GM19023 (cell line): ENCODE measurements around the gene GAST.

Source experiments
- ATAC-seq: cut with Tn5 transposase; IDR thresholded peaks from one replicate; pipeline ENCODE4 v1.9.1; 2021; ENCODE audit warnings: mild to moderate bottlenecking, moderate library complexity; ENCODE audit not compliant: unreplicated experiment

Gene GAST

DNA sequence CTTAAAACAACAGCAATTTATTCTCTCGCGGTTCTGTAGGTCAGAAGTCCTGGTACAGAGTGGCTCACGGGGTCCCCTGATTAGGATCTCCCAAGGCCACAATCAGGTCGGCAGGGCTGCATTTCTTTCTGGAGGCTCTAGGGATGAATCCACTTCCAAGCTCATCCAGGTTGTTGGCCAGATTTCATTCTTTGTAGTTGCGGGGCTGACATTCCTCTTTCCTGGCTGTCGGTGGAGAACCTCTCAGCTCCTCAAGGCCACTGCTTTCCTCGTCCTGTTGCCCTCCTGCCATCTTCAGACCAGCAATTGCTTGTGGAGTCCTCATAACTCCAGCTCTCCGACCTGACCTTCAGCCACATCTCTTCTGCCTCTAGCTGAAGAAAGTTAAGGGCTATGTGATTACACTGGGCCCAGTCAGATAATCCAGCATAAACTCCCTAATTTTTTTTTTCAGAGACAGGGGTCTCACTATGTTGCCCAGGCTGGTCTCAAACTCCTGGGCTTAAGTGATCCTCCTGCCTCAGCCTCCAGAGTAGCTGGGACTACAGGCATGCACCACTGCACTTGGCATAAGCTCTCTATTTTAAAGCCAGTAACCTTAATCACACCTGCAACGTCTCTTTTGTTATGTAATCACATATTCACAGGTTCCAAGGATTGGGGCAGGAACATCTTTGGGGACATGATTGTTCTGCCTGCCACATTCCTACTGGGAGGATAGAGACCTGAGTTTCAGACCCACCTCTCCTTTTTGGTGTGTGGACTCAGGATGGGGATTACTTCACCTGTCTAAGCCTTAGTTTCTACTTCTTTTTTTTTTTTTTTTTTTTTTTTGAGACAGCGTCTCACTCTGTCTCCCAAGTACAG, 4.1 kb upstream of the GAST start:
- no peak for ATAC-seq

DNA sequence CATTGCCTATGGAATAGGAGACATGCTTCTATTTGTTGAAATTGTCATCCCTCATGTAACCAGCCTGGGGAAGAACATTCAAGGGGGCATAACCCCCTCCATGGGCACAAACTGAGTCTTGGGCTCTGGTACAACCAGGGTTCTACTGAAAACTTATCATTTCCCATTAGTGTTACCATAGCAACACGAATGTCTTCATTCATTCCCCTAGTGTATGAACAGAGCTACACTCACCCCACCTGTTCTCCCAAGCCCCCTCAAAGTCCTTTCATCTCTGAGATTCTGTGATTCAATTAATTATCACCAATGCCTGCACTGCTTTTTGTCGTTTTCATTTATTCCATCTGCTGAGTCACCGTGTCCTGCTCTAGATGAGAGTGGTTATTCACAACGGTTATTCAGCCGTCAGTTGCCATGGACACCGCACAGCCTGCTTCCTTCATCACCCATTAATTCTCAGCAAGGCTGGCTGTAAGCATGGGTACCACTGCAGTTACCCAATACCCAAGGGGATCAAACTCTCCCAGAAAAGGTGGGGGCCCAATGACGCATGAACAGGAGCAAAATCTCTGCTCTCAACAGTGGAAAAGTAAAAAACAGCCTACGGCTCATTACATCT, 1.6 kb upstream of the GAST start:
- ATAC-seq: no peak

DNA sequence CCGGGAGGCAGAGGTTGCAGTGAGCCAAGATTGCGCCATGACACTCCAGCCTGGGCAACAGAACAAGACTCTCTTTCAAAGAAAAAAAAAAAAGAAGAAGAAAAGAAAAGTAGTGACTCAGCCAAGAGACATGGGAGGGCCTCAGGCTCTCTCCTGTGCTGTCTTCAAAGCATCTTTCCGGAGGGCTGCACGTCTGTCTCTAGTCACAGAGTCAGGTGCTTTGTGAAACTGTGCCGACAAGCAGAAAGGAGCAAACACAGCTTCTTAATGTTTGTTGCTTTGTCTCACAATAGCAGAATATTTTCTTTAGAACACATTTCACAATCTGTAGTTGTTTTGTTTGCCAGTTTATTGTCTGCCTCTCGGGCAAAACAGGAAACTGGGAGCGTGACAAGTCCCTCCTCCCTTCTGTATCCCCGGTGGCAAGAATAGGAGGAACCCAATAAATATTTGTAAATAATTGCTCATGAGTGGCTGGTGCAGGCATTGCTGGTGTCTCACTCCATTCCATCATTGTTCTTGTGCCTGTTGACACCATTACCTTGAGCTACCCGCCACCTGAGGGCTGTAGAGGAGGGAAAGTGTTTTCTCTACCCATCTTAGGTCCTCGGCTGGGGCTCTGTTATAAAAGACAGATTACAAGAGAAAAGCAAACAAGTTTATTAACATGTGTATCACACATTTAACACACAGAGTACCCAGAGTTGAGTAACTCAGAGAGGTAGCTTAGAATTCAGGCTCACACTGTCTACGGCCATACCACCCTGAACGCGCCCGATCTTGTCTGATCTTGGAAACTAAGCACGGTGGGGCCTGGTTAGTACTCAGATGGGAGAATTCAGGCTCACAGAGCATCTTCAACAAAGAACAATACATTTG, 5.5 kb downstream of the GAST start:
- no peak for ATAC-seq

DNA sequence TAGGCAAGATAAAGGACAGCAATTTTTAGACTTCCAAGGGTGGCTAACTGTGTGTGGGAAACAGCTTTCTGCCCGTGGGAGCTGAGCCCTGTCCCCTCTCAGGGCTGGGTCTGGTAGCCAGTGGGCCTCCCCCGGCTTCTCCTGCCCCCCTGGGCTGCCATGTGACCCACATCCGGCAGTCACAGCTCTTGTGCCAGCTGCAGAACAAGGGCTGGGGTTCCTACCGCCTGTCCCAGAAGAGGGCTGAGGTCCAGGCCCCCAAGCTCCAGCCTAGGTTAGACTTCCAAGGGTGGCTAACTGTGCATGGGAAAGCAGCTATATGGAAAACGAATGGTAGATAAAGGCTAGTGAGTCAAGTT, 6.1 kb downstream of the GAST start:
- no peak for ATAC-seq

DNA sequence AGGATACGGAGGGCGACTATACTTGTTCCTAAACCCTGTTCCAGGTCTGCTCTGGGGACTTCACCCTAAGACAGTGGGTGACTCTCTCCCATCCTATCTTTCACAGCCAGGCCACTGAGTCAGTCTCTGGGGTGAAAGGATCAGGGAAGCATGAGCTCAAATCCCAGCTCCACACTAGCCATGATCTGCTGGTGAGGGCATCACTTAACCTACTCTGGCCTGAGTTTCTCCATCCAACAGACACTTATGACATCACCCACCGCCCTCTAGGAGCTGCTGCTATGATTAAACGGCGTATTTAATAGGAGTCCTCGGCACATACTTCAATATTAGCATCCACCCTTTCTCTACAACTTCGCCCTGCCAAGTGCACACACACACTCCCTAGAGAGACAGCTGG, 10.1 kb downstream of the GAST start:
- no peak for ATAC-seq

DNA sequence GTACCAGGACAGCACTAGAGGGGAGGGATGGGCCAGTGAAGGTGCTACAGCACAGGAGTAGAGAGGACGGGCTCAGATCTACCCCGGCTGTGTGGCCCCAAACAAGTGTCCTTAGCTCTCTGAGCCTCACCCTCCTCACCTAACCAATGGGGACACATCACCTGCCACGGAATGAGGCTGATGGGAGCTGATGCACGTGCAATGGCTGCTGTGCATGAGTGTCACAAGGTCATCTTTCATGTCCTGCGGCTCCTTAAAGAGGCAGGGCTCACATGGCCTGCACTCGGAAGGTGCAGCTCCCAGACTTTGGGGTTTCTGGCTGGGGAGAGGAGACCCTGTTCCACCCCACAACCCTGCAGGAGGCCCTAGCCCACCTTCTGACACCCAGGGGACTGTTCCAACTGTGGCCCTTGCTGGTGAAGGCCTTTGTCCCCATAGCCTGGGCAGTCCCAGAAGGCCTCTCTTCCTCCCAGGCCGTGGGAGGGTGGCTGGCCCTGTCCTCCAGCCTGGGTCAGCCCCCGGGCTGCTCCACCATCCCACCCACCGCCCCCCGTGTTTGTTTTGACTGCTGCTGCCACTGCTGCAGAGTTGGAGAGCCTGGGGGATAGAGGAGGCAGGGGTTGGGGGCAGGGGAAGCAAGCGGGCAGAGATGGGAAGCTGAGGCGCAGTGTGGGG, 11.8 kb downstream of the GAST start:
- no peak for ATAC-seq

DNA sequence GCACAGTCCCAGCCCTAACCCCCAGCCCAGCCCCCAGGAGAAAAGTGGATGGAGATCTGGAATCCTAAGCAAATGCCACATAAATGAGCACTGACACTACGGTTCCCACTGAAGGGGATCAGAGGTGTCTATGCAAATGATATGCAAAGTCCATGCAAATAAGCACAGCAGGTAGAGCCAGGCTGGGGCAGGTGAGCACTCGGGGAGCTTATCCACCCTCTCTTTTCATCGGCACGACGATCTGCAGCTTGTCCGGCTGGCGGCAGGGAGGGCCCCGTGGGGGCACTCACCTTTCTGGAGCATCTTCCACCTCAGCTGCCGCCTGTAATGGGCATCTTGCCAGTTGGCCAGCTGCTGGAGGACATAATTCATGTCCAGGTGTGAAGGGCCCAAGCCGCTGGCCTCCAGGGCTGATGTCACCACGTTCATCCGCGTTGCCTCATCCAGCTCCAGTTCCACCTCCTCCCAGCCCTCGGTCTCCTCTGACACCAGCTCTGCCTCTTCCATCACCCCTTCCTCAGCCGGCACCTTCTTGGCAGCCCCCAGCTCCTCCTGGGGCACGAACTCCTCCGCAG, 12.4 kb downstream of the GAST start:
- ATAC-seq: no peak

DNA sequence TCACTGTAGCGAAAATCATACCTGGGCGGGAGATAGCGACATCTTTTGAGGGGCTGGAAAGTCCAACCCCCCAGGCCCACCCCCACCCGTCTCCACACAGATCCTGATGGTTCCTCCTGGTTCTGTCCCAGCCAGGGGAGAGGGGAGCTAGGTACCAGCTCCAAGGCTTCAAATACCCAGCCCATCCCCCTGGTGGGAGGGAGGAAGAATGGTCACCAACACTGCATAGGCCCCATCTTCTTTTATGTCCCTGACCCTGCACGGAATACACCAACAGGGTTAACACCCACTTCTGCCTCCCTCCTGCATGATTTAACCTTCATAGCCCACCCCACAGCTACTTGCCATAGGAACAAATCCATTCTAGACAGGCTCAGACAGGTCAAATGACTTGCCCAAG, 13.0 kb downstream of the GAST start:
- no peak for ATAC-seq

DNA sequence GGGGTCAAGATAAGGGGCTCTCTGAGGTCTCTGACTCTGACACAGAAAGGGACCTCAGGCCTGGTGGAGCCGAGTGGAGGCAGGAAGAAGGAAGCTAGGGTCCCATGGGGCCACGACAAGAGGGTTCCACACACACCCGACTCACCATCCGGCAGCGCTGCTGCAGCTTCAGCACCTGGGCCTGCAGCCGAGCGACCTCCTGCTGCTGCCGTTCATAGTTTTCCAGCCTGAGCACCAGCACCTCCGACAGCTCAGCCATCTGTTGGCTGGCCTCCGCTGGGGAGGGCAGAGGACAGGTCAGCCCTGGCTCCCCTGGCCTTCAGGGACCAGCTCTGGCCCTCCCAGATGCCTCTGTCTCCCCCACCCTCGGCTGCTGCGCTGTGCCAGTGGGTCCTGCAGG, 15.9 kb downstream of the GAST start:
- ATAC-seq: no peak

DNA sequence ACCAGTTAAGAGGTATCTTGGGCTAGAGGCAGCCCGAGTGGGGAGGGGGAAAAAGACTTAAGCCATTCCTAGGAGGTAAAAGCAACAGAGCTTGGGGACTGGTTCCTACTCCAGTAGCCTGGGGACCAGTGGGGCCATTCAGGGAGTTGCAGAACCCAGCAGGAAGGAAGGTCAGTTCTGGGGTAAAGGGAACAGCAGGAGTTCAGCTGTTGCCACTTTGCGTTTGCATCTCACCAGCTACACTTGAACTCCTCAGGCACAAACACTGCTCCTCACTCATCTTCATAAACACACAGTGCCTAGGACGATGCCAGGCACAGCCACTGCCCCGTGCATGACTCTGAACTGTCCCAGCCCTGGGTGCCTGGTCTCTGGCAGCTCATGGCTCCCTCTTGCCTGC, 18.3 kb downstream of the GAST start:
- no peak for ATAC-seq

DNA sequence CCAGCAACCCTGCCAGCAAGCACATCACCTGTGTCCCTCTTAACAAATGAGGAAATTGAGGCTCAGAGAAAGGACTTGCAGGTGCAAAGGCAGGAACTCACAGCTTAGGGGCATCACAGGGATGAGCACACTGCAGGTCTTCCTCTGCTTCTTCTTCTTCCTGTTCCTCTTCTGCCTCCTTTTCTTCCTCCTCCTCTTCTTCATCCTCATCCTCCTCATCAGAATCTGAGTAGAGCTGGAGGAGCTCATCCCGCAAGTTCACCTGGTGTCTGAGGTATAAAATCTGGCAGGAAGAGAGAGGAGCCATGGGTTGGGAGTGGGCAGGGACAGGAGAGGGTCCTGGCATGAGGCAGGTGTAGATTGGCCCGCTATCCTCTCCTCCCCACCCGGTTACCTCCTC, 19.7 kb downstream of the GAST start:
- no peak for ATAC-seq

DNA sequence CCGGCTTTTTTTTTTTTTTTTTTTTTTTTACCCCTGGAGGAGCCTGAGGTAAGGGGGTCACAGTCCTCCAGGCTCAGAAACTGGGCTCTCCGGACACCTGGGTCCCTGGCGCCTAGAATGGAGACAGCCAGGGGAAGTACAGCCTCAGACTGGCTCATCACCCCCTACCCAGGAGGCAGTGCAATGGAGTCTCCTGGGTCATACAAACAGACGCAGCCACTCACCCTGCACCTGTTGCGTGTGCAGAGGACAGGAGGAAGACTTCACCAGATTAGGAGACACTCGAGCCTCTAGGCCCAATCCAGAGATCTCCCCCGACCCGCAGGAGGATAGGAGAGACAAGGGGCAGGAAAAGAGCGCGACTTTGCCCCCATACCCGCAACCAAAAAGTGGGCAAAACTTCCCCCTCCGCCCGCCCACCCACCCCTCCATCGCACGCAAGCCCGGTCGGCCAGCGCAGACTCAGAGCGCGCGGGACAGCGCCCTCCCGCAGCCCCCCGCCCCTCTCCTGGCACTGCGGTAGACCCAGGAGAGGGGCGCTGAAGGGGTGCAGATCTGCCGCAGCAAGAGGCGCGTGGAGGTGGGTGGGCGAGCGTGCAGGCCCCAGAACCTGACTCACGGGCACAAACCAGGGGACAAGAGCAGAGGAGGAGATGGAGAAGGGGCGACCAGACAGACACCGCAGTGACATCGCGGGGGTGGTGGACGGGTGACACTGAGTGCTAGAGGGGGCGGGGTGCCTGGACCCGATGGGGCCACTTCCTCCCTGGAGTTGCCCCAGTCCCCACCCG, 21.4 kb downstream of the GAST start:
- ATAC-seq: no peak

DNA sequence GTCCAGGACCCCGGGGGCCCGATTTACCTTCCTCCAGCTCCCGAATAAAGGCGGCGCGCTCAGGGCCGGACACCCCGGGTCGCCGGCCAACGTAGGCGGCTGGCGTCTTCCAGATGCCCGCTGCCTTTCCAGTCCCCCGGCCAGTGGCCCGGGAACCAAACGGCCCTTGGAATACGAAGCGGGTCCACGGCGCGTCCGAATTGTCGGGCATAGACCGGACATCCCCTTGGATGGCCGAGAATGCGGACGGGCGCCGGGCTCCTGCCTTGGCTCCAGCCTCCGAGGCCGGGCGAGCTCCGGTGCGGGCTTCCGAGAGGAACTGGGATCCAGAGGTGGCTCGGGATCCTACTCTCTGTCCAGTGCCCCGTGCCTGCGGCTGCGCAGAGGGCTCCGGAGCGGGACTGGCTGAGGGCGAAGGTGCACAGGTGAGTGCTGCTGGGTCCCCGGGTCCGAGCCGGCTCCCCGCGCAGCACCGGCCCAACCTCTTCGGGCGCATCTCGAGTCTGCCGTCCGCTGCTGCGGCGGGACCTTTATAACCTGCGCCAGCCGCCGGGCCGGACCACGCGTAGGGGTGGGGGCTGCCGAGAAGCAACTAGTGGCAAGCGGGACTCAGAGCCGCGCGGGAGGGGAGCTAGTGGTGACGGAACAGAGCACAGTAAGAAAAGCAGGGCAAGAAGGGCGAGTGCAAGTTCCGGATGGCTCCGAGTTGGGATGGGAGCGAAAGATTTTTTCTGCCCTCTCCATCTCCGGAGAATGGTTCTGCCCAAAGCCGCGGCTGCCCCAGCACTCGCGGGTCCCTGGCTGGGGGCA, 22.2 kb downstream of the GAST start, which contains the start of gene HAP1:
TSS of gene HAP1 (minus strand) at position 505 of the 810 bp plus-strand sequence. CDS start at position 496, 9 bp downstream.
- ATAC-seq: no peak

DNA sequence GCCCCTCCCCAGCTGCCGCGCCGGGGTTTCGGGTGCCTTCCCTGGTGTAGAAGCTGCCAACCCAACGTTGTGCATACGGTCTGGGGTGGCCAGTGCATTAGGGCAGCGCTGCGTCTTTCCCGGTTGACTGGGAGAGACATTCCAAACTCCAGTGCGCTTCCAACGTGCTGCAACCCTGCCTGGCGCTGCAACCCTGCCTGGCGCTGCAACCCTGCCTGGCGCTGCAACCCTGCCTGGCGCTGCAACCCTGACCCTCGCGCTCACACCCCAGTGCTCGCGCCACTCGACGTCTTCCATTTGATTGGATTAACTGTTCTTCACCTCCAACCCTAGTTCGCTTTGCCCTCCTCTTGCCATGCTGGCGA, 22.8 kb downstream of the GAST start:
- no peak for ATAC-seq

DNA sequence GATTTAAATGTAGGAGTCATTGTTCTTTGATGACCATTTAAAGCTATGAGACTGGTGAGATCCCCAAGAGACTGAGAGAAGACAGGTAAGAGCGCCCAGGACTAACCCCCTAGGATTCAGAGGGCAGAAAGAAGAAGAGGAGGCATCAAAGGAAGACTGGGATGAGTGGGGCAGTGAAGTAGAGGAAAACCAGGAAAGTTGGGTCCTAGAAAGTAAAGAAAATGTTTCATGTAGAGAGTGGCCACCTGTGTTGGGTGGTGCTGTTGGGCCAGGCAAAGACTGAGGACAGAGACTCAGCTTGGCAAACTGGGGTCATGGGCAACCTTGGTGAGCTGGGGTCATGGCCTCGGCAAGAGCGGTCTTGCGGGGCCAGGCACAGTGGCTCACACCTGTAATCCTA, 23.6 kb downstream of the GAST start:
- no peak for ATAC-seq

DNA sequence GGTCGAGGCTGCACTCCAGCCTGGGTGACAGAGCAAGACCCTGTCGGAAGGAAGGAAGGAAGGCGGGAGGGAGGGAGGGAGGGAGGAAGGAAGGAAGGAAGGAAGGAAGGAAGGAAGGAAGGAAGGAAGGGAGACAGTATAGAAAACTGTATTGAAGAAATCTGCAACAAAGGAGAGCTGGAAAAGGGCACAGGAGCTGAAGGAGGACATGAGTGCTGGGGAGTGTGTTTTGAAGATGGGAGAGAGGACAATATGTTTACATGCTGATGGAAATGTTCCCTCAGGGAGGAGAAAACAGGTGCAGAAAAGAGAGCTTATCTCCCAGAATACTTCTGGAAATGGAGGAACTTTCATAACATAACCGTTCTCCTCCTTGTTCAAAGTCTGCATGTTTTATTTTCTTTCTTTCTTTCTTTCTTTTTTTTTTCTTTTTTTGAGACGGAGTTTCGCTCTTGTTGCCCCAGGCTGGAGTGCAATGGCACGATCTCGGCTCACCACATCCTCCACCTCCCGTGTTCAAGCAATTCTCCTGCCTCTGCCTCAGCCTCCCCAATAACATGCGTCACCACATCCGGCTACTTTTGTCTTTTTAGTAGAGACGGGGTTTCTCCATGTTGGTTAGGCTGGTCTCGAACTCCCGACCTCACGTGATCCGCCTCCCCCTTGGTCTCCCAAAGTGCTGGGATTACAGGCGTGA, 25.0 kb downstream of the GAST start:
- no peak for ATAC-seq

DNA sequence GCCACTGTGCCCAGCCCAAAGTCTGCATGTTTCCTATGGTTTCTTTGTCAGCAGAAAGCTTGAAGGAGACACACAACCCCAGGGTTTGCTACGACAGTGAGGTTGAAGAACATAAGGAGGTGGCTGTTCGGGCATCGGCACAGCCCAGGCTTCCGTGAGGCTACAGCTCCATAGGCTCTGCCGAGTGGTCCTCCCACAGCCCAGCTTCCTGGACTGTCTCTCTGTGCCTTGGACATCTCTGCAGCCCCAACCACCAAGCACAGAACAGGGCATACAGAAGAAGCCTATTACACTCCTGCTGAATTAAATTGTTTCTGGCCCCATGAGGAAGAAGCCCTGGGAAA, 25.5 kb downstream of the GAST start:
- peak; percentile 18 for ATAC-seq

DNA sequence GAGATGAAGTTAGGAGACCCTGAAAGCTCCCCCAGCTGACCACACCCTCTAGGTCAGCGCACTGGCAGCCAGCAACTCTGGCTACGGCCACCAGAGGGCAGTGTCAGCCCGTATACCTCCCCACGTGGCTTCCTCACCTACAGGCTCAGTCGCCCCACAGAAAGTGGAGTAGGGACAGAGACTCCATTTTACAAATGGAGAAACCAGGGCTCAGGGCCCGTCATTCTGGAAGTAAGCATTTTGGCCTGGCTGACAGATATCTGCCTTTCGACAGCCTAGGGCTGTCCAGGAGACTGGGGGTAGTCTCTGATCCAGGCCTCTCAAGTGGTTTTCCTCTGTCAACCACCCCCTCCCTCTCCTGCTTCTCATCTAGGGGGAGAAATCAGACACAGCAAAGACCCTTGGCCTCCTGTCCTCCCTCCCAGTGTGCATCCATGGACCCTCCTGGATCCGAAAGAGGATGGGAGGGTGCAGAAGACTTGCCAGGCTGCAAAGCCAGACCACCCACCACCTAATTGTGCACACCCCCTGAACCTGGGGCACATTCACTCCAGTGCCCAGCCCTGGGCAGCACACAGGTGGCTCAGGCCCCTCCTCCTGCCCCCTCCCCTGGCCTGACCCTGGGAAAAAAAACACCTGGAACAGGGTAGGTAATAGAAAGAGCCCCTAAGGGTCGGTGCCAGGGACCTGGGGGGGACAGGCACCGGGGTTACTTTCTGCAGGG, 26.1 kb downstream of the GAST start:
- ATAC-seq: peak; percentile 77
